DMS114 treated with DMSO at 0.1 percent for 48 hours (cell line): ENCODE results near the gene ATXN7.

Experiments used
- DNase-seq: peaks from one replicate; lab custom pipeline; 2025; ENCODE audit not compliant: unreplicated experiment; lab: John Stamatoyannopoulos, UW

ATXN7 gene

GRCh38 chr3:63905731-63906620 lies 42.3 kb downstream of the ATXN7 start:
- DNase-seq, result no peak

DNA sequence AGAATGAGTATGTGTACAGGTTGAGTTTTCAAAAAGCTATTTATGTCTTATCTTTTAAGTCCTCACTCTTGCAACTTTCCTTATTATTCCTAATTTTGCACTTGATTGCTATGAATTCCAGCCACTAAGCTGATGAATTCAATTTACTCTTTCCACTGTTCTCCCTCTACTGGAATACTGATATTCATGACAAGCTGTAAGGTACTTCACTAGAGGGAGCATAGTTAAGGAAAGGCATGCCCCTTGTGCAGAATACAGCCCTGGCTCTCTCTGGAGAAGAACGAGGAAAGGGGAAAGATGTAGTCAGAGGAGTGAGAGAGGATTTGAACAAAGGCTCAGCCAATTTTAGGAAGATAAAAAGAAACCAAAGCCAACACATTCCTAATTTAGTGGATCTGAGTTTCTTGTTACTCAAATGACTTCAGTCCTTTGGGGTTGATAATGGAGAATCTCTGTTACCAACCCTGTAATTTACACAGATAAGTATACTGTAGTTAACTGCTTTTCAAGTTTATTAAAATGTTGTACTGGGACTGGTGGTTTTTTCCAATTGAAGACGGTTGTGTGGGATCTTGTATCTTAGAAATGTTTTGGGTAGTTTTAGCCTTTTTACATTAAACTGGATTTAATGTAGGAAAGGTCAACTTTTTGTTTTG lies 44.5 kb downstream of the ATXN7 start:
- no peak for DNase-seq

GRCh38 chr3:63908776-63909175 lies 45.1 kb downstream of the ATXN7 start:
- no peak for DNase-seq

- no peak for DNase-seq
Measured at GRCh38 chr3:63909431-63909830, 45.8 kb downstream of the ATXN7 start.

DNA sequence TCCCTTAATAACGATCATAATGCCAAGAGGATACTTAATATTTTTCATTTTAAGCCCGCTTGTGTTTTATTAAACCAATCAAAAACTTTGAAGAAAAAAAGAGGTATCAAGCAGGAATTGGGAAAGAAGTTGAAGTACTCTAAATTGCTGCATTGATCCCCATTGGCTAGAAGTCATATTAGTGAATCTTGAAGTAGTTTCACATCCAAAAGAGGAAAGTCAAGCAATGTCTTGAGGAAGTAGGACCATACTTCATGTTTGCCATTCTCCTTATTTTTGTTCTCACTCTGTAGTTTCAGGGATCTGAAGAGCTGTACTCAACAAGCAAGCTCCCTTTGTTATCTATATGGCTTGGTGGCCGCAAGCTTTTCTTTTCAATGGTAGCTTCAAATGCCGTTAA lies 46.3 kb downstream of the ATXN7 start:
- DNase-seq, result no peak

- DNase-seq, result no peak
Measured at GRCh38 chr3:63910891-63911290, 47.2 kb downstream of the ATXN7 start.

DNA sequence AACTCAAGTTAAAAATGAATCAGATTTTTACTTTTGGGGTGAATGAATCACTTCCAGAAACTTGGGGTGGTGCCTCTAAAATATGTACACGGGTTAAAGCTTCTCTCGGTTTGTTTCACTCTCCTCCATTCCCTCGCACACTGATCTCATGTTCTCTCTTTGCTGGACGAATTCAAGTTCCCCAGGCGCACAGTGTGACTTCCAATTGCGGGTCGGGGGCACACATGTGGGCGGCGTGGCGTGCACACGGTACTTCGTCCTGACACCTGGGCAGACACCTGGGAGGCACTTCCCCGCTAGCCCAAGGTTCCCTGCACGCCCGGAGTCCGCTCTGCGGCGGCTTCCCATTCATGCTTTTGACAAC lies 47.8 kb downstream of the ATXN7 start:
- DNase-seq, result no peak

GRCh38 chr3:63911873-63912767 lies 48.5 kb downstream of the ATXN7 start, which contains the start of gene SCAANT1:
SCAANT1 (minus strand) TSS chr3:63912383.
- peak; percentile 36 for DNase-seq

DNA sequence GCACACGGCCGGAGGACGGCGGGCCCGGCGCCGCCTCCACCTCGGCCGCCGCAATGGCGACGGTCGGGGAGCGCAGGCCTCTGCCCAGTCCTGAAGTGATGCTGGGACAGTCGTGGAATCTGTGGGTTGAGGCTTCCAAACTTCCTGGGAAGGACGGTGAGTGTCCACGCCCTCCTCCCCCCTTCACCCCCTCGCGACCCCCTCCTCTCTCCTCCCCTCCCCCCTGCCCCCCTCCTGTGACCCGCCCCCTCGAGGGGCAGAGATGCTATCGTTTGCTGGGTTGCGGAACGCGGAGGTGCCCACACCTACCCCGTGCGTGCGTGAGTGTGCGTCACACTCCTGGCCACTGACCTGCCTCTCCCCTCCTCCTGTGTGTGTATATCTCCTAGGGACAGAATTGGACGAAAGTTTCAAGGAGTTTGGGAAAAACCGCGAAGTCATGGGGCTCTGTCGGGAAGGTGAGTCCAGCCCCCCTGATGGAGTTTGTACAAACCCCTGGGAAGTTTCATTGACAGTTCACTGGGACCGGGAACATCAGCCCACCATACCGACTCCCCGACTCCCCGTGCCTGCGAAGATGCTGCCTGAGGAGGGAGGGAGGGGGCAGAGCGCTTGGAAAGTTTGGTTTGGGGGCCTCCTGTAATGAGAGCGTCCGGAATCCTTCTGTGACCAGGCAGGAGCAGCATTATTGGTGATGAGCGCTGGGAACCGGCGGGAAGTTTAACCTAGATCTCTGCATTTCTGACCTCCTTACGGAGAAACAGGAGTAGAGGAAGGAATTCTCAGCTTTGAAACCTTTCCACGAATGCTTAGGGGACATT lies 49.3 kb downstream of the ATXN7 start:
- no peak for DNase-seq

DNA sequence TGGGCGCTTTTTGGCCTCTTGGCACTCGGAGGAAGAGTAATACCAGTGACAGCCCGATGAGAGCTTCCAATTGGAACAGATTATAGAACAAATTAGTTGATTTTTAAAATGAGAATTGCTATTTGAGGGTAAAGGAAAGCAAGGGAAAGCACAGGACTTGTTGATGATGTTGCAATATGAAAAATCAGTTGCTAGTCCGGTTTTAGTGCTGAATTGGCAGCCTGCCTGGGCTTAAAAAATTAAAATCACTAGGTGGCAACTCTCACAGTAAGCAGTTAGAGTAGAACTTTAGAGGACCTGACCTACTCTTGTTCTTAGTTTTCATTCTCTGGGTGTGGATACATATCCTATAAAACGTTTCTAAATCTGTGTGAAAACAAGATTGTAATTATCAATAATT lies 50.6 kb downstream of the ATXN7 start:
- DNase-seq, result no peak

- no peak for DNase-seq
Measured at GRCh38 chr3:63918321-63918720, 54.7 kb downstream of the ATXN7 start.

DNA sequence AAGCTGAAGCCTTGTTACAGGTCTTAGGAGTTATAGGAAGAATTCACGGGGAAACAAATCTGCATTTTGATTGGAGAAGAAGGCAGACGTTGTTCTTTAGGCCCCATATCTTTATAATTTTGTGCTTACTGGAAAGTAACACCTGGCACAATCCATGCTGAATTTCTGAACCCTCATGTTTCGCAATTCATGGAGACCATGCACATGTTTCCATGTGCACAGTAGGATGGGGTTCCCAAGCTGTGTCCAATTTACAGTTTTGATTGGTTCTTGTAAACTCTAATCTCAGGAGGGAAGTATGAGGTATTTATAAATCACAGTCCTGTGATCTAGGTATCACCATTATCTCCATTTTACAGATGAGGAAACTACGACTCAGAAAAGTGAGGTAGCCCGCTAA lies 56.3 kb downstream of the ATXN7 start:
- no peak for DNase-seq

- DNase-seq, result no peak
Measured at GRCh38 chr3:63921741-63922482, 58.2 kb downstream of the ATXN7 start.

GRCh38 chr3:63922491-63923199 lies 59.0 kb downstream of the ATXN7 start:
- DNase-seq, result no peak

GRCh38 chr3:63926309-63926708 lies 62.6 kb downstream of the ATXN7 start:
- DNase-seq, result no peak

GRCh38 chr3:63927422-63928280 lies 64.0 kb downstream of the ATXN7 start:
- DNase-seq, result no peak

- no peak for DNase-seq
Measured at GRCh38 chr3:63931290-63931689, 67.6 kb downstream of the ATXN7 start.

DNA sequence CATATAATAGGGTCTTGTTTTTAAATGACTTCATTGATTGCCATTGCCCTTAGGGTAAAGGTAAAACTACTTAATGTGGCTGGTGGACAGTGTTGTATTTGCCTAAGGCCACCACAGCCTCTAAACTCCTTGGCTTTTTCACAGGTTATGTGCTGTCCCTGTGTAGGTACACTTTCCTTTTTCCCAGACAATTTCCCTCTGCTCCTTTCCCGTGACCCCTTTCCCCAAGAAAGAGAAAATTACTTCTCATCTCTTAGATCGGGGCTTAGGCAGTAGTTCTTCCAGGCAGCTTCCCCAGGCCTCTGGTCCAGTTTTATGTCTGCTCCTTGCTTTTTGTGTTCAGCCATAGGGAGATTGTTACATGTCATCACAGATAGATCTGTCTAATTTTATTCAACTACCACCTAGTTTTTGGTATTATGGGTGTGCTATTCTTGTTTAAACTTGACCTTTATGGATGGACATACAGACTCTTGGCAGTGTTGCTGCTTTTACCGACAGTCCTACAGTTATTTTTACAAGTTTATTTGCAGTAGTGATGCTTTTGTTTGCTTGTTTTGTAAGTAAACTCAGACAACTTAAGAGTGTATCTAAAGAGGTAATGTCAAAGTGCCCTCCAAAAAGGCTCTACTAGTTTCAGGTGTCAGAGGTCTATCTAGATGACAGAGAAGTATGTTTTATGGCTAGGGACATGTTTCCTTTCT lies 69.0 kb downstream of the ATXN7 start:
- no peak for DNase-seq
